ENCODE results near the gene GC.

The GC gene

GRCh38 chr4:71783972-71784371 lies at the start of gene GC:
GC (minus strand) TSS chr4:71784079; CDS start chr4:71784018, 61 bp downstream.
- no peak for DNase-seq (ENCODE audit: low read depth)
- no peak within 1 kb of the TSS for H3K4me3 ChIP-seq (ENCODE audit: low read length)
- TF ChIP-seq, protein P1, sequence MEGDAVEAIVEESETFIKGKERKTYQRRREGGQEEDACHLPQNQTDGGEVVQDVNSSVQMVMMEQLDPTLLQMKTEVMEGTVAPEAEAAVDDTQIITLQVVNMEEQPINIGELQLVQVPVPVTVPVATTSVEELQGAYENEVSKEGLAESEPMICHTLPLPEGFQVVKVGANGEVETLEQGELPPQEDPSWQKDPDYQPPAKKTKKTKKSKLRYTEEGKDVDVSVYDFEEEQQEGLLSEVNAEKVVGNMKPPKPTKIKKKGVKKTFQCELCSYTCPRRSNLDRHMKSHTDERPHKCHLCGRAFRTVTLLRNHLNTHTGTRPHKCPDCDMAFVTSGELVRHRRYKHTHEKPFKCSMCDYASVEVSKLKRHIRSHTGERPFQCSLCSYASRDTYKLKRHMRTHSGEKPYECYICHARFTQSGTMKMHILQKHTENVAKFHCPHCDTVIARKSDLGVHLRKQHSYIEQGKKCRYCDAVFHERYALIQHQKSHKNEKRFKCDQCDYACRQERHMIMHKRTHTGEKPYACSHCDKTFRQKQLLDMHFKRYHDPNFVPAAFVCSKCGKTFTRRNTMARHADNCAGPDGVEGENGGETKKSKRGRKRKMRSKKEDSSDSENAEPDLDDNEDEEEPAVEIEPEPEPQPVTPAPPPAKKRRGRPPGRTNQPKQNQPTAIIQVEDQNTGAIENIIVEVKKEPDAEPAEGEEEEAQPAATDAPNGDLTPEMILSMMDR (conservative IDR thresholded peaks at IDR 0.05; ENCODE audit: low read depth, low read length) = no peak

- TF ChIP-seq, protein P1 (conservative IDR thresholded peaks at IDR 0.05; ENCODE audit: low read depth, low read length) = no peak
- no peak overlapping the region for H3K4me3 ChIP-seq (ENCODE audit: low read length)
- DNase-seq (ENCODE audit: low read depth) = no peak
Observed at GRCh38 chr4:71833232-71833900, 49.5 kb upstream of the GC start.

DNA sequence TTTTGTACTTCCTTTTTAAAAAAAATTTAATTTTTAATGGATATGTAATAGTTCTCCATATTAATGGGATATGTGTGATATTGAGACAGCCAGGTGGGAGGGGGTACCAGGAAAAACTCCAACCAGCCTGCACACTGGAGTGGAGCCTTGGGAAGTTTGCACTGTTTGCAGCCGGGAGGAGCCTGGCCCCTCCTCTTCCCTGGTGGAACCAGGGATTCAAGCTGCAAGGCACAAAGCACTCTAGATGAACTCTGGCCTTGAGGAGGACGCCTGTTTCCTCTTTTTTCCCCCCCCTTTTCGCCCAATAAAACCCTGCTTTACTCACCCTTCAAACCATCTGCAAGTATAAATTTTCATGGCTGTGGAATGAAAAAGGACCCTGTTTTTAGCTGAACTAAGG lies 48.2 kb upstream of the GC start:
- no peak overlapping the region for H3K4me3 ChIP-seq (ENCODE audit: low read length)
- TF ChIP-seq, protein P1 (conservative IDR thresholded peaks at IDR 0.05; ENCODE audit: low read depth, low read length) = no peak
- DNase-seq (ENCODE audit: low read depth) = no peak

DNA sequence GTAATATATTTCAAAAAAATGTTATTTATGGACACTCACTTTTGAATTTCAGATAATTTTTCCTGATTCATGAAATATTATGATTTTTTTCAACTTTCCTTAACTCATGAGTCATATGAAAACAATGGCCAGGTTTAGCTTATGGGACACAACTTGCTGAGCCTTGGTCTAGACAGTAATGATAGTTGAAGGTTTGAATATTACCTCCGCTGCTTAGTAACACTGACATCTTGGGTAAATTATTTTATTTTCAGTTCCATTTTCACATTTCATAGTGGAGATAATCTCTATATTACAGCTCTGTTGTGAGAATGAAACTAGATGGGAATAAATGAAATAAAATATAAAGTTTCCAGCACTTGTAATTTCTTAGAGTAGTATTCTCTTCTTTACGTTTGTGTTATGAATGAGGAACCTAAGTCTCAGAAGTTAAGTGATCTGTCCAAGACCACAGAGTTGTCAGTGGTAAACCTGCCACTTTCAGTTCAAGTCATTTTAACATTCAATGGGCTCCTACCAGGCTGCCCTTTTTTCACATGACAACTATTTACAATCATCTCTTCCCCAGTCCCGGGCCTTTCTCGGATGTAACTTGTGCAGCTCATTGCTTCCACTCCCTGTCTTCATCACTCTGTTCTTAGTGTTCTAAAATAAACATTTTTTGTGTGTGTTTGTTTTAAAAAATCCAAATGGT lies 46.8 kb upstream of the GC start:
- TF ChIP-seq, protein P1 (conservative IDR thresholded peaks at IDR 0.05; ENCODE audit: low read depth, low read length) = no peak
- H3K4me3 ChIP-seq (ENCODE audit: low read length) = no peak overlapping the region
- no peak for DNase-seq (ENCODE audit: low read depth)

DNA sequence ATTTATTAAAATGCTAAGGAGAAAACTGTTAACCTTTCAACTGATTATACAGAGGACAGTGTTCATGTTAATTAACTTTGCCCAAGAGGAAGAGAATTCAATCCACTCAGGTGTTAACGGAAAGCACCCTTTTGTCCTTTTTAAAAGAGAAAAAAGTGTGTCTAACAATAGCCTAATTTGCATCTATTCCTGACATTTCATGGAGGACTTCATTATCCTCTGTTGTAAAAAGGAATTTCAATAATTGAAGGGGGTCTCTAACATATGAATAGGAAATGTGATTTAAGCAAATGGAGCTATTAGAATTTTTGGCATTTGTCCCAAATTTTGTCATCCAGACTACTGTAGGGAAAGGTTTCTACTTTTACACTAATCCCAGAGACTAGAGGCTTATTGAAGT lies 44.6 kb upstream of the GC start:
- H3K4me3 ChIP-seq (ENCODE audit: low read length) = no peak overlapping the region
- DNase-seq (ENCODE audit: low read depth) = no peak
- TF ChIP-seq, protein P1 (conservative IDR thresholded peaks at IDR 0.05; ENCODE audit: low read depth, low read length) = no peak

- no peak overlapping the region for H3K4me3 ChIP-seq (ENCODE audit: low read length)
- no peak for DNase-seq (ENCODE audit: low read depth)
- TF ChIP-seq, protein P1 (conservative IDR thresholded peaks at IDR 0.05; ENCODE audit: low read depth, low read length) = no peak
Observed at GRCh38 chr4:71827826-71828225, 43.9 kb upstream of the GC start.
